Mesendoderm (in vitro differentiated cells): Measurements from ENCODE around the gene MRPL18.
"Not testable (repeated sequence)": the region's sequence is repeated elsewhere in the genome, so short reads cannot be mapped to it uniquely, and the experiment has no call there.

ENCODE experiments used
- DNase-seq: peaks from one replicate; pipeline ENCODE4 v3.0.0; 2013
- H2AK5ac ChIP-seq: 2 replicates; pipeline ENCODE4 v1.6.1; 2013; ENCODE audit warnings: low read length, inconsistent platforms
- H2BK120ac ChIP-seq: 2 replicates; pipeline ENCODE4 v1.6.1; 2013; ENCODE audit warnings: low read depth, mild to moderate bottlenecking, low read length, moderate library complexity, mixed read lengths
- H2BK15ac ChIP-seq: replicated peaks from 2 replicates; pipeline ENCODE4 v1.6.1; 2013; ENCODE audit warnings: low read depth, mild to moderate bottlenecking, moderate library complexity
- H2BK5ac ChIP-seq: 2 replicates; pipeline ENCODE4 v1.6.1; 2013; ENCODE audit warnings: low read length, inconsistent platforms
- H3K18ac ChIP-seq: 2 replicates; pipeline ENCODE4 v1.6.1; 2013; ENCODE audit warnings: mild to moderate bottlenecking, low read length, mixed read lengths
- H3K23ac ChIP-seq: one replicate; pipeline ENCODE4 v1.6.1; 2013; ENCODE audit warnings: low read length
- H3K27ac ChIP-seq: 2 replicates; pipeline ENCODE4 v1.5.1; 2013; ENCODE audit warnings: low read depth, mild to moderate bottlenecking, inconsistent platforms, low read length, moderate library complexity
- H3K27me3 ChIP-seq: 2 replicates; pipeline ENCODE4 v1.6.1; 2013; ENCODE audit warnings: low read length, control low read depth, mild to moderate bottlenecking, inconsistent platforms; ENCODE audit not compliant: insufficient read depth, poor library complexity
- H3K36me3 ChIP-seq: 2 replicates; pipeline ENCODE4 v1.6.1; 2013; ENCODE audit warnings: low read length, inconsistent platforms; ENCODE audit not compliant: control insufficient read depth, insufficient read depth
- H3K4ac ChIP-seq: one replicate; pipeline ENCODE4 v1.6.1; 2013; ENCODE audit warnings: low read depth, mild to moderate bottlenecking, low read length, moderate library complexity
- H3K4me1 ChIP-seq: 2 replicates; pipeline ENCODE4 v1.6.1; 2013; ENCODE audit warnings: low read depth, low read length, inconsistent platforms; ENCODE audit not compliant: control insufficient read depth
- H3K4me2 ChIP-seq: 2 replicates; pipeline ENCODE4 v1.6.1; 2013; ENCODE audit warnings: low read length
- H3K4me3 ChIP-seq: 2 replicates; pipeline ENCODE4 v1.5.1; 2013; ENCODE audit warnings: mild to moderate bottlenecking, low read length
- H3K56ac ChIP-seq: one replicate; pipeline ENCODE4 v1.6.1; 2013; ENCODE audit warnings: low read length
- H3K79me1 ChIP-seq: 2 replicates; pipeline ENCODE4 v1.6.1; 2013; ENCODE audit warnings: low read length, inconsistent platforms
- H3K79me2 ChIP-seq: 2 replicates; pipeline ENCODE4 v1.6.1; 2013; ENCODE audit warnings: mild to moderate bottlenecking, low read length; ENCODE audit not compliant: control insufficient read depth, insufficient read depth
- H3K9ac ChIP-seq: 2 replicates; pipeline ENCODE4 v1.6.1; 2013; ENCODE audit warnings: low read length, inconsistent platforms
- H4K5ac ChIP-seq: one replicate; pipeline ENCODE4 v1.6.1; 2013; ENCODE audit warnings: low read length
- H4K8ac ChIP-seq: one replicate; pipeline ENCODE4 v1.6.1; 2013; ENCODE audit warnings: low read depth, mild to moderate bottlenecking, control low read depth, low read length, moderate library complexity
- WGBS: extraction: QIAGEN DNeasy Blood & Tissue Kit; methylation state at CpG from one replicate; pipeline ENCODE4 v1.1.7; 2013; ENCODE audit warnings: low lambda C conversion rate, missing lambda C conversion rate; ENCODE audit not compliant: insufficient coverage; ENCODE audit errors: extremely low coverage; 5-methylcytosine and 5-hydroxymethylcytosine counted together

The MRPL18 gene

DNA sequence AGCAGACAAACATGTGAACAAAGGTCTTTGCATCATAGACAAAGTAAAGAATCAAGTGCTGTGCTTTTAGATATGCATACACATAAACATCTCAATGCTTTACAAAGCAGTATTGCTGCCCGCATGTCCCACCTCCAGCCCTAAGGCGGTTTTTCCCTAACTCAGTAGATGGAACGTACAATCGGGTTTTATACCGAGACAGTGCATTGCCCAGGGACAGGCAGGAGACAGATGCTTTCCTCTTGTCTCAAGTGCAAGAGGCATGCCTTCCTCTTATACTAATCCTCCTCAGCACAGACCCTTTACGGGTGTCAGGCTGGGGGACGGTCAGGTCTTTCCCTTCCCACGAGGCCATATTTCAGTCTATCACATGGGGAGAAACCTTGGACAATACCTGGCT lies 4.7 kb downstream of the MRPL18 start:
- peaks cover 20% of the 10 kb centered on the region for H3K79me2 ChIP-seq
- H3K23ac ChIP-seq, H3K4me2 ChIP-seq, H3K56ac ChIP-seq, DNase-seq, H2BK15ac ChIP-seq, H2BK5ac ChIP-seq, H4K5ac ChIP-seq, H3K9ac ChIP-seq, H3K18ac ChIP-seq, H3K27ac ChIP-seq, H3K27me3 ChIP-seq, H3K4me3 ChIP-seq, H4K8ac ChIP-seq, H3K4ac ChIP-seq, H3K79me1 ChIP-seq, H2AK5ac ChIP-seq, H3K36me3 ChIP-seq, H2BK120ac ChIP-seq, H3K4me1 ChIP-seq: not testable (repeated sequence)
- no CpG with 5 or more reads among the region's 8 CpGs for WGBS

DNA sequence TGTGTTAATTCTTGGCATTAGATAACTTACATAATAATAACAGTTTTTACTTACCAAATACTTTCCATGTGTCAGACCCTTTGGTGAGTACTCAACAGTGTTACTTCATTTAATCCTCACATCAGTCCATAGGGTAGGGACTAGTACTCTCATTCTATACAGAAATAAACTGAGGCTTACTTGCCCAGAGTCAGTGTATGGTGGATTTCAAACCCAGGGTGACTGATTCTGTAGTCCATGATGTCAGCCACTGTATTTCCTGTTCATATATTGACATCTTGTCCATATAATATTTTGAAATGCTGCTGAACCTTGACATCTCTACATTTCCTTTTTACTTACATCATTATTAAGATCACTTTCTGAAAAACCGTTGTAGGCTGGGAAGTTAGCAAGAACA lies 7.3 kb downstream of the MRPL18 start:
- H2BK5ac ChIP-seq, result no peak overlapping the region
- H2BK15ac ChIP-seq, result no peak overlapping the region
- H2AK5ac ChIP-seq, result no peak overlapping the region
- H2BK120ac ChIP-seq, result no peak overlapping the region
- H3K27me3 ChIP-seq, result no peaks in the 10 kb centered on the region
- H4K8ac ChIP-seq, result no peak overlapping the region
- no peak overlapping the region for H3K27ac ChIP-seq
- H3K9ac ChIP-seq, result no peak overlapping the region
- WGBS, result no CpG with 5 or more reads among the region's 1 CpG
- H3K4me3 ChIP-seq, result no peak overlapping the region
- peaks cover 5% of the 10 kb centered on the region for H3K36me3 ChIP-seq
- H3K79me2 ChIP-seq, result peaks cover 5% of the 10 kb centered on the region
- H3K79me1 ChIP-seq, result peaks cover under 1% of the 10 kb centered on the region
- H3K23ac ChIP-seq, result no peak overlapping the region
- no peaks in the 10 kb centered on the region for H3K4me1 ChIP-seq
- H4K5ac ChIP-seq, result no peak overlapping the region
- no peak overlapping the region for H3K18ac ChIP-seq
- H3K4ac ChIP-seq, result no peak overlapping the region
- DNase-seq, result no peak
- H3K4me2 ChIP-seq, result no peak overlapping the region
- H3K56ac ChIP-seq, result no peak overlapping the region

DNA sequence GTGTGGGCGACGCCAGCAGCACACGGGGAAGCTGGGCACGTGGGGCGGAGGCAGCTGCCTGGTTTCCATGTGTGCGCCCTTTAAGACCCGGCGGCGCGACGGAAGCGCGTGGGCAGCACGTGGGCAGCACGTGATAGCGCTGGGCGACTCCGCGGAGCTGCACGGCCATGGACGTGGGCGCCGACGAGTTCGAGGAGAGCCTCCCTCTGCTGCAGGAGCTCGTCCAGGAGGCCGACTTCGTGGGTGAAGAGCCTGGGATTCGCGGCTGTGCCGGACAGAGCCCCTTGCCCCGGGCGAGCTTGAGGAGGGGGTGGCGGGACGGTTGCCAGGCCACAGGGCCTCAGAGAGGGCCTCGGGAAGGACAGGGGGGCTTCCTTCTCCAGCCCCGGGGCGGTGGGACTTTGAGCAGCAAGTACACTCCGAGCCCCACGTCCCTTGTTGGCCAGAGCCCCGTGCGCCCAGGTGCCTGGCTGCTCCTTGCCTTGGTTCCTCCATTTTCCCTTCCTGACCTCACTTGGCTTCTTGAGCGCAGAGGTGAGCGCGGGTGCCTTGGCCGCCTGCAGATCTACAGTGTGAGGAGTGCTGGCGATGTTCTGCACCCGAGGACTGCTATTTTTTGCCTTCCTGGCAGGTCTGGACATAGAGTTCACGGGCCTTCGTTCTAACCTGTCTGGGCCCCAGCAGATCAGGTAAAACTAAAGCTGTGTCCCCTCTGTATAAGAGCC lies 10.0 kb downstream of the MRPL18 start, which contains the start of gene PNLDC1:
Gene PNLDC1 (plus strand): TSS at position 136 of the 725 bp plus-strand sequence. CDS start 32 bp downstream, at position 168.
- no peak within 1 kb of the TSS for H2BK120ac ChIP-seq
- H2BK5ac ChIP-seq, result no peak within 1 kb of the TSS
- no peaks in the 10 kb centered on the region for H3K27me3 ChIP-seq
- H3K56ac ChIP-seq, result no peak within 1 kb of the TSS
- no peak within 1 kb of the TSS for H4K8ac ChIP-seq
- H3K36me3 ChIP-seq, result peaks cover 5% of the 10 kb centered on the region
- H3K4me3 ChIP-seq, result no peak within 1 kb of the TSS
- H3K79me2 ChIP-seq, result no peaks in the 10 kb centered on the region
- no peak within 1 kb of the TSS for H3K23ac ChIP-seq
- no peak for DNase-seq
- H4K5ac ChIP-seq, result no peak within 1 kb of the TSS
- H3K27ac ChIP-seq, result no peak within 1 kb of the TSS
- no peak within 1 kb of the TSS for H2BK15ac ChIP-seq
- no peak within 1 kb of the TSS for H3K18ac ChIP-seq
- WGBS, result no CpG with 5 or more reads among the region's 50 CpGs
- no peaks in the 10 kb centered on the region for H3K79me1 ChIP-seq
- H3K4me1 ChIP-seq, result no peaks in the 10 kb centered on the region
- H3K4me2 ChIP-seq, result no peak within 1 kb of the TSS
- H2AK5ac ChIP-seq, result no peak within 1 kb of the TSS
- no peak within 1 kb of the TSS for H3K9ac ChIP-seq
- no peak within 1 kb of the TSS for H3K4ac ChIP-seq

DNA sequence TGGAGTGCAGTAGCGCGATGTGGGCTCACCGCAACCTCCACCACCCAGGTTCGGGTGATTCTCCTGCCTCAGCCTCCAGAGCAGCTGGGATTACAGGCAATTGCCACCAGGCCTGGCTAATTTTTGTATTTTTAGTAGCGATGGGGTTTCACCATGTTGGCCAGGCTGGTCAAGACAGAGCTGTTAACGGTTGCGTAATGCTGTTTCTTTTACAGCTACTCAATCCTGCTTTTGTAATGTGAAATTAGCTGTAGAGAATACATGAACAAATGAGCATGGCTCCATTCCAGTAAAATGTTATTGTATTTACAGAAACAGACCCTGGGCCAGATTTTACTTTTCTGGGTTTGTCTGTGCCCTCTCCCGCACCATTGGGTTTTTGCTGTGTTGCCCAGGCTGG lies 11.7 kb downstream of the MRPL18 start:
- H3K36me3 ChIP-seq, result peaks cover 5% of the 10 kb centered on the region
- no peak overlapping the region for H2AK5ac ChIP-seq

DNA sequence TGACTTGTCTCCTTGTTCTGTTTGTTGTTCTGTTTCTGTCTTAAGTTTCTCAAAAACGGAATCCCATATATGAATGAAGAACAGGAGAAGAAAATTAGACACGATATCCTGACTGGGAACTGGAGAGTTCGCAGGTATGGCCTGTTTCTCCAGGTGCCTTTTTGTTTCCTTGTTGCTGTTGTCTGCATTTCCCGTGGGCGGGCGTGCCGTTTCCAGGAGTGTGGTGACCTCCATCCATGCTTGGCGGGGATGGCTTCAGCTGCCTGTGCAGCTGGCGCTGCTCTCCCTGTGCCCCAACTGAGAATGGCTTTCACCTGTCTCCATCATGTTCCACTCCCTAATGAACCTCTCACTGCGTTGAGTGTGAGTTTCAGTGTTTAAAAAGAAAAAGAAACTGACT lies 14.2 kb downstream of the MRPL18 start:
- no peak overlapping the region for H3K23ac ChIP-seq
- no peak overlapping the region for H3K56ac ChIP-seq
- no peaks in the 10 kb centered on the region for H3K27me3 ChIP-seq
- H3K4me3 ChIP-seq, result no peak overlapping the region
- no peak overlapping the region for H3K27ac ChIP-seq
- no peak overlapping the region for H2BK120ac ChIP-seq
- H3K9ac ChIP-seq, result no peak overlapping the region
- no peaks in the 10 kb centered on the region for H3K79me1 ChIP-seq
- no peak overlapping the region for H3K4me2 ChIP-seq
- H3K4me1 ChIP-seq, result no peaks in the 10 kb centered on the region
- H3K79me2 ChIP-seq, result no peaks in the 10 kb centered on the region
- H4K5ac ChIP-seq, result no peak overlapping the region
- no peak overlapping the region for H3K4ac ChIP-seq
- H2BK5ac ChIP-seq, result no peak overlapping the region
- no peak overlapping the region for H3K18ac ChIP-seq
- no CpG with 5 or more reads among the region's 10 CpGs for WGBS
- H2AK5ac ChIP-seq, result no peak overlapping the region
- no peak overlapping the region for H4K8ac ChIP-seq
- H3K36me3 ChIP-seq, result peaks cover 2% of the 10 kb centered on the region
- no peak overlapping the region for H2BK15ac ChIP-seq
- no peak for DNase-seq

More for the DNA sequence above, 11.7 kb downstream of the MRPL18 start:
- Histone ChIP-seq H3K27ac (no peak overlapping the region), H3K9ac (no peak overlapping the region), H3K4me1 (no peaks in the 10 kb centered on the region), H3K23ac (no peak overlapping the region), H2BK15ac (no peak overlapping the region), H2BK5ac (no peak overlapping the region), H3K4ac (no peak overlapping the region), H3K56ac (no peak overlapping the region), H2BK120ac (no peak overlapping the region), H3K79me1 (no peaks in the 10 kb centered on the region), H3K27me3 (no peaks in the 10 kb centered on the region), H3K18ac (no peak overlapping the region), H3K79me2 (no peaks in the 10 kb centered on the region), H4K8ac (no peak overlapping the region), H3K4me2 (no peak overlapping the region), H3K4me3 (no peak overlapping the region), H4K5ac (no peak overlapping the region)
- WGBS, result no CpG with 5 or more reads among the region's 8 CpGs
- DNase-seq, result no peak
